HAP-1 (cell line): ENCODE data around the gene TUBA3C.
"Not testable (repeated sequence)": the region's sequence is repeated elsewhere in the genome, so short reads cannot be mapped to it uniquely, and the experiment has no call there.

ENCODE experiments used
- DNase-seq, 2 experiments: peaks; one replicate each; pipeline ENCODE4 v3.0.0-alpha.2; 2016 to 2020; ENCODE audit warnings: low spot score in 2 of 2
- H3K27me3 ChIP-seq: fragments of 250-450 bp; sonication (Bioruptor Pico); 2 replicates; pipeline ENCODE4 v1.5.1; 2020; ENCODE audit warnings: low read depth, mild to moderate bottlenecking, moderate library complexity
- H3K36me3 ChIP-seq: fragments of 250-450 bp; sonication (Bioruptor Pico); replicated peaks from 2 replicates; pipeline ENCODE4 v1.5.1; 2020; ENCODE audit warnings: mild to moderate bottlenecking
- H3K4me1 ChIP-seq: fragments of 250-450 bp; sonication (Bioruptor Pico); 2 replicates; pipeline ENCODE4 v1.5.1; 2020; ENCODE audit warnings: mild to moderate bottlenecking
- H3K4me3 ChIP-seq: fragments of 250-450 bp; sonication (Bioruptor Pico); 2 replicates; pipeline ENCODE4 v1.5.1; 2020; ENCODE audit warnings: mild to moderate bottlenecking, moderate library complexity
- H3K9me3 ChIP-seq: fragments of 250-450 bp; sonication (Bioruptor Pico); 2 replicates; pipeline ENCODE4 v1.5.1; 2020; ENCODE audit warnings: mild to moderate bottlenecking, moderate library complexity
- in situ Hi-C: fragments of 300-500 bp; cut with MboI; formaldehyde crosslinking; loops from 3 replicates; pipeline ENCODE4 v1.14.3; 2020; ENCODE audit warnings: low sequenced_read_pairs, inconsistent platforms, mixed read lengths

TUBA3C gene

DNA sequence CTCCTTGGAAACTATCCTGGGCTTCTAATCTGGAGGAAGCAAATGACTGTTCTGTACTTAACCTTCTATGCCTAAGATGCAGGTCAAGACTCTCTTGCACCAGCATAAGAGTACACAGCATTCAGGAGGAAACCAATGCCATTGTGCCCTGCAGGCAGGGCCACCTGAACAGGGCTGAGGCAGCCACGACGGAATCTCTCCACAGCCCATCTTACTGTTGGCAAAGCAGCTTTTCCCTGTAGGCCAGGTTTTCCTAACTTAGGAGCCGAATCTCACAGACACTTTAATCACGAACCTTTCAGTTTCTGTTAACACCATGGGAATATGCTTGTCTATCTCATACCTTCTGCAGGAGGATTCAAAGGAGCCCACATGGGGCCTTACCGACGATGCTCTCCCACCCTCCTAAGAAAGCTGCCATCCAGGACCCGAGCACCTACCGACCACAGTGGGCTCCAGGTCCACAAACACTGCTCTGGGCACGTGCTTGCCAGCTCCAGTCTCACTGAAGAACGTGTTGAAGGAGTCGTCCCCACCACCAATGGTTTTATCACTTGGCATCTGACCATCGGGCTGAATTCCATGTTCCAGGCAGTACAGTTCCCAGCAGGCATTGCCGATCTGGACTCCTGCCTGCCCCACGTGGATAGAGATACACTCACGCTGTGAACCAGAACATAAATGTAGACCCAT lies 2.6 kb downstream of the TUBA3C start:
- Histone ChIP-seq H3K4me3 (no peak overlapping the region), H3K27me3 (no peaks in the 10 kb centered on the region), H3K4me1 (no peaks in the 10 kb centered on the region), H3K9me3 (no peaks in the 10 kb centered on the region; the same call in 1 of the 2 replicates), H3K36me3 (no peaks in the 10 kb centered on the region)
- in situ Hi-C loops: no loop called here
- DNase-seq: no peak

DNA sequence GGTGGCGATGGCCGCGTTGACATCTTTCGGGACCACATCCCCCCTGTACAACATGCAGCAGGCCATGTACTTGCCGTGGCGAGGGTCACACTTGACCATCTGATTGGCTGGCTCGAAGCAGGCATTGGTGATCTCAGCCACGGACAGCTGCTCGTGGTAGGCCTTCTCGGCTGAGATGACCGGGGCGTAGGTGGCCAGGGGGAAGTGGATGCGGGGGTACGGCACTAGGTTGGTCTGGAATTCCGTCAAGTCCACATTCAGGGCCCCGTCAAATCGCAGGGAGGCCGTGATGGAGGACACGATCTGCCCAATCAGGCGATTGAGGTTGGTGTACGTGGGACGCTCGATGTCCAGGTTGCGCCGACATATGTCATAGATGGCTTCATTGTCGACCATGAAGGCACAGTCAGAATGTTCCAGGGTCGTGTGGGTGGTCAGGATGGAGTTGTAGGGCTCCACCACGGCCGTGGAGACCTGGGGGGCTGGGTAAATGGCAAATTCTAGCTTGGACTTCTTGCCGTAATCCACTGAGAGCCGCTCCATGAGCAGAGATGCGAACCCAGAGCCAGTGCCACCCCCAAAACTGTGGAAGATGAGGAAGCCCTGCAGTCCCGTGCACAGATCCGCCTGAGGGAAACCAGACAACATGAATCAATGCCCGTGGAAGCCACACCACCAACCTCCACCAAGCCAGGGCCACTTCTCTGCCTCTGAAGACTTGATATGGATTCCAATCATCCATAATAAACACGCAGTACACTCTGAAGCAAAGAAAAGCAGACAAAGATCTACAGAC lies 4.4 kb downstream of the TUBA3C start:
- H3K4me1 ChIP-seq, DNase-seq, H3K9me3 ChIP-seq, H3K27me3 ChIP-seq, in situ Hi-C loops, H3K4me3 ChIP-seq, H3K36me3 ChIP-seq: not testable (repeated sequence)

DNA sequence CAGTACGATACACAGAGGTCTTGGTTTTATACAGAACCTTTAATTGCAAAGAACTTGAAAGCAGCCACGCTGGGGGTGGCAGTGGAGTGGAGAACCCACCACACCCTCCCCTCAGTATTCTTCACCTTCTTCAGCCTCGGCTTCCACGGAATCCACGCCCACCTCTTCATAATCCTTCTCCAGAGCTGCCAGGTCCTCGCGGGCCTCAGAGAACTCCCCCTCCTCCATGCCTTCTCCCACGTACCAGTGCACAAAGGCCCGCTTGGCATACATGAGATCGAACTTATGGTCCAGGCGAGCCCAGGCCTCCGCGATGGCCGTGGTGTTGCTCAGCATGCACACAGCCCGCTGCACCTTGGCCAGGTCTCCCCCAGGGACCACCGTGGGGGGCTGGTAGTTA lies 7.9 kb downstream of the TUBA3C start:
- no peak for DNase-seq
- in situ Hi-C loops: no loop called here
- Histone ChIP-seq H3K36me3 (no peaks in the 10 kb centered on the region), H3K4me3 (no peak overlapping the region), H3K4me1 (no peaks in the 10 kb centered on the region), H3K27me3 (no peaks in the 10 kb centered on the region), H3K9me3 (no peaks in the 10 kb centered on the region)

DNA sequence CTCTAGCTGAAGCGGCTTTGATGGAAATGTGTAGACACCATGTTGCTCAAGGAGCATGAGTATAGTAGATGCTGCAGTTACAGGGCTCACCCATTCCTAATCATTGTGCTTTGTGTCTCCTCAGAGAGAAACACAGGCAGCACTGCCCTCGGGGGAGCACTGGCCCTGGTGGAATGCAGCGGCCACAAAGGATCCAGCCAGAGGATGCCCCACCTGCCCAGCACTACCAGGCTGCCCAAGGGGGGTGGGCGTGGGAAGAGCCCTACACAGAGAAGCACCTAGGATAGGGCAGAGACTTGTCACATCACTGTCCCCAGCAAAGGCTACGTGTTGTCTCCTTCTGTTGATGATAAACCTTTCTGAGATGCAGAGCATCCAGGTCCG lies 9.0 kb downstream of the TUBA3C start:
- Histone ChIP-seq H3K36me3 (no peaks in the 10 kb centered on the region), H3K27me3 (no peaks in the 10 kb centered on the region), H3K4me1 (no peaks in the 10 kb centered on the region), H3K4me3 (no peak overlapping the region), H3K9me3 (no peaks in the 10 kb centered on the region)
- DNase-seq: no peak
- in situ Hi-C loops: no loop called here

DNA sequence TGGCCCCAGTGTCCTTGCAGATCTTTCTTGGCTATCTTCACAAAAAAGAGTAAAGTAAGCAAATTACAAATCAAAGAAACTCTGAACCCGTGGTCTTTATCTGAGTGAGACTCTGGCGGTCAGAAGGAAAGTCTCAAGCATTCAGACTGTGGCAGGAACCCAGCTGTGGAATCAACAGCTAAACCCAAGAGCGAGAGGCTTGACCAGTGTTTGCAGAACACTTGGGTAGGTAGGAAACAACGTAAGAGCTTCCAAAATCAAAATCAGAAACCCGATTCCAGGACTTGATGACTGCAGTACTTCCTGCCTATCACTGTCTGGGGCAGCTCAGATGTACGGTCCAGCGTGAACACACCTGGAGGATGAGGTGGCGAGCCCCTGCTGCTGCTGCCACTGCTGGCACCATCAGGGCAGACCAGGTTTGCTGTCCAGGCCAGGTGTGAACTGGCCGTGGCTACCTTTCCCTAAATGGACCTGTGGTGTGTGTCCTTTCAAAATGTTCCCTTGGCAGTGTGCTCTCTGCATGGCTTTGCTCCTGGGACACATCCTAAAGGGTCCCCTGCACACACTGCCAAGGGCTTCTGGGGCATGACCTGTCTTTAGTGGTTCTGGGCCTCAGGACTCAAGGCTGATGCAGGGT lies 9.5 kb downstream of the TUBA3C start:
- H3K27me3 ChIP-seq: no peaks in the 10 kb centered on the region
- no peaks in the 10 kb centered on the region for H3K4me1 ChIP-seq
- no peaks in the 10 kb centered on the region for H3K36me3 ChIP-seq
- H3K9me3 ChIP-seq: no peaks in the 10 kb centered on the region
- in situ Hi-C loops: no loop called here
- no peak for DNase-seq
- H3K4me3 ChIP-seq: no peak overlapping the region

DNA sequence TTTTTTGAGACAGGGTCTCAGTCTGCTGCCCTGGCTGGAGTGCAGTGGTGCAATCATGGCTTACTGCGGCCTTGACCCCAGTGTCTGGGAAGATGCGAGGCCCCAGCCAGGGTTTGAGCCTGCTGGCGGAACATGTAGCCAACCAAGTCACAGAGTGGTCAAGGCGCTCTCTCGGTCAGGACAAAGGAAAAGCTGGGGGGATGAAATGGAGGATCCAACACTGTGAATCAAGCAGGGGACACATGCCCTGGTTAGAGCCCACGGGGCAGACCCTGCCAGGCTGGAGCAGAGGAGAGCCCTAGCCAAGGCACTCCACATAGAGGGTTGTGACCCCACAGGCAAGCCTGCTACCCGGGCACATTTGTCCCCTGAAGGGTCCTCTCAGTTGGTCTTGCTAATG lies 10.1 kb downstream of the TUBA3C start:
- Histone ChIP-seq H3K36me3 (no peaks in the 10 kb centered on the region), H3K9me3 (no peaks in the 10 kb centered on the region), H3K4me3 (no peak overlapping the region), H3K4me1 (no peaks in the 10 kb centered on the region), H3K27me3 (no peaks in the 10 kb centered on the region)
- in situ Hi-C loops: no loop called here
- no peak for DNase-seq

DNA sequence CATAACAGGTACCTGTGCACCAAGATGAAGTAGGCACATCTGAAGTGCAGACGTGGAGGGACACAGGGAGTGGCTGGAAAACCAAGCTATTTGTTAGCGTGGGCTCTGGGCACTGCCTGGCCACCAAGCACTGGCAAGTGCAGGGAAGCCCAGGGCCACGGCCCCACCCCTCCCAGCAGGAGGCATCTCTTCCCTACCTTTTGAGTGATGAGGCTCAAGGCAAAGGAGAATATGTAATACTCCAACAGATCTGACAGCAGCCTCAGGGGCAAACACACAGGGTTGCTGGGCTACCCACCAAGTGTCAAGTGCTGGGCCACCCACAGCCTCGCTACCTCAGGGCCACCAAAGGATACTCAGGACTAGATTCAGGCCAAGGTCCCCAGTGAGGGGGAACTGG lies 11.6 kb downstream of the TUBA3C start:
- Histone ChIP-seq H3K27me3 (no peaks in the 10 kb centered on the region), H3K4me3 (no peak overlapping the region), H3K36me3 (no peaks in the 10 kb centered on the region), H3K4me1 (no peaks in the 10 kb centered on the region), H3K9me3 (no peaks in the 10 kb centered on the region)
- in situ Hi-C loops: no loop called here
- DNase-seq: no peak

DNA sequence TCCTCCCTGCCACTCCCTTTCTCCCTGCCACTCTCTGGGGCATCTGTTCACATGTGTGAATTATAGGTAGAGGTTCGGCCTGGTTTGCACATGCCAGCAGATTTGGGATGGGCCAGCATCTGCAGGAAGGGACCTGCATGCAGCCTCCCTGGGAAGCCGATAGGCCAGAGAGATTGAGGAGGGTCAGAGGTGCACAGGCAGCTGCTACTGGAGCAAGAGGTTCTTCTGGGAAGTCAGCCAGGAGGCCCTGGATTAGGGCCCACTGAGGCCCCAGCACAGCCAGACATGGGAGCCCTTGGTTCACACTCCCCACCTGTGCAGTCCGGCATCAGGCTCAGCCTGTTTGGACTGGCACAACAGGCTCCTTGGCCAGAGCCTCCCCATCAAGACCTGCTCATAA lies 12.1 kb downstream of the TUBA3C start:
- no peaks in the 10 kb centered on the region for H3K9me3 ChIP-seq
- no peaks in the 10 kb centered on the region for H3K4me1 ChIP-seq
- in situ Hi-C loops: no loop called here
- DNase-seq: no peak
- H3K4me3 ChIP-seq: no peak overlapping the region
- no peaks in the 10 kb centered on the region for H3K27me3 ChIP-seq
- H3K36me3 ChIP-seq: no peaks in the 10 kb centered on the region

DNA sequence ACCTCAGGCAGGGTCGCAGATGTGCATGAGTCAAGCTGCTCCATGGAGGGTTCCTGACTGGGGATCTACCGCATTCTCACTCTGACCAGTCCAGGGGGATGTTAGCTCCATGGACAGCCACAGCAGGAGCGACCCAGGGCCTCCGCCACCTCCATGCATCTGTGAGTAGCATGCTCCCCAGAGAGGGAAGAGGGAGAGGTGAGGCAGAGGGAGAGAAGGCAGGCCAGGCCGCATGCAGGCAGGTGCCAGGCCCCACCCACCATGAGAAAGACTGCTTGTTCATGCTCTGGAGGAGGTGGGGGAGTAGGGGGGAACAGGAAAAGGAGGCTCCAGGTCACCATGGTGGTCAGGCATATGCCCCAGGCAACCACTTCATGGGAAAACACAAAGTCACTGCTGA lies 20.3 kb downstream of the TUBA3C start:
- no peaks in the 10 kb centered on the region for H3K9me3 ChIP-seq
- no peak for DNase-seq
- no peaks in the 10 kb centered on the region for H3K36me3 ChIP-seq
- no peaks in the 10 kb centered on the region for H3K4me1 ChIP-seq
- H3K4me3 ChIP-seq: no peak overlapping the region
- no peaks in the 10 kb centered on the region for H3K27me3 ChIP-seq
- in situ Hi-C loops: no loop called here

DNA sequence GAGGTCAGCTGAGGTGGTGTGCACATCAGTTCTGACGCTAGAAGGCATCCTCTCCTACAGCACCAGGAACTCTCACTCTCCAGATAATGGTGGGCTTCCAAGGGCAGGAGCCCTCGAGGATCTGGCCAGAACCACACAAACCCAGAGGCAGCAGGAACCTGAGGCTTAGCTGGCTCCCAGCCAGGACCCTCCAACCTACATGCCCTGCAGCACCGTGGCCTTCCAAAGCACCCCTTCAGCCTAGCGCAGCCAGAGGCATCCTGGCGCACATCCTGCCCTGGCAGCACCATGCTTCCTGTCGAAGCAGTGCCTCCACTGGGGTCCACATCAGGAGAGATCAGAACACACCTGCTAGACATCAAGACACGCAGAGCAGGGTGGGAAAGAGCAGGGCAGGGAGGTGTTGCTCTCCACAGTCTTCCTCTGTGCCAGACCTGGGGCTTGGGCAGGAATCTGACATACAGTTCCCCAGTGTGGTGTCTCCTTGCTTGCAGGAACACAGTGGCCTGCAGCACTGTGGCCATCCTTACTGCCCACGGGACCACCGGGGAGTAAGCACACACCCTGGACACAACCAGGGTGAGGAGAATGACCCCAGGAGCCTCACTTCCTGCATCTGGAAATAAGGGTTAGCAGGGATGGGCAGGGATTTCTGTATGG lies 21.7 kb downstream of the TUBA3C start:
- Histone ChIP-seq H3K27me3 (no peaks in the 10 kb centered on the region), H3K36me3 (no peaks in the 10 kb centered on the region), H3K9me3 (peaks cover 2% of the 10 kb centered on the region; the same call in 1 of the 2 replicates), H3K4me1 (no peaks in the 10 kb centered on the region), H3K4me3 (no peak overlapping the region)
- in situ Hi-C loops: no loop called here
- no peak for DNase-seq

DNA sequence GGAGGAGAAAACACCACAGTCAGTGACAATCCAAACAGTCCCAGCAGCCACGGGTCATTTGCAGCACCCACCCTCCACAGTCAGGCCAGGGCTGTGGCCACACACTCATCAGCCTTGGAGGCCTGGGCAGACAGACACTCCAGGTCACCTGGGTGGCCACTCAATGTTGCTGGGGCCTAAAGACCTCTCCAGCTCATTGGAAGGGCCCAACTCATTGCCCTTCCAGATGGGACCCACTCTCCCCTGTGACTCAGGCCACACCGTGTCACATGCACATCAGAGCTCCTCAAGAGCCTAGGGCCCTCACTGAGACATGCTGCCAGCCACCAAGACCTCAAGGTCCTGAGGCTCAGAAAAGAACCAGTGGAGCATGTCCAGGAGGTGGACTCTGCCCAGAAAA lies 22.4 kb downstream of the TUBA3C start:
- Histone ChIP-seq H3K4me3 (no peak overlapping the region), H3K4me1 (no peaks in the 10 kb centered on the region), H3K27me3 (no peaks in the 10 kb centered on the region), H3K36me3 (no peaks in the 10 kb centered on the region), H3K9me3 (peaks cover 4% of the 10 kb centered on the region; the same call in 1 of the 2 replicates)
- no peak for DNase-seq
- in situ Hi-C loops: no loop called here

DNA sequence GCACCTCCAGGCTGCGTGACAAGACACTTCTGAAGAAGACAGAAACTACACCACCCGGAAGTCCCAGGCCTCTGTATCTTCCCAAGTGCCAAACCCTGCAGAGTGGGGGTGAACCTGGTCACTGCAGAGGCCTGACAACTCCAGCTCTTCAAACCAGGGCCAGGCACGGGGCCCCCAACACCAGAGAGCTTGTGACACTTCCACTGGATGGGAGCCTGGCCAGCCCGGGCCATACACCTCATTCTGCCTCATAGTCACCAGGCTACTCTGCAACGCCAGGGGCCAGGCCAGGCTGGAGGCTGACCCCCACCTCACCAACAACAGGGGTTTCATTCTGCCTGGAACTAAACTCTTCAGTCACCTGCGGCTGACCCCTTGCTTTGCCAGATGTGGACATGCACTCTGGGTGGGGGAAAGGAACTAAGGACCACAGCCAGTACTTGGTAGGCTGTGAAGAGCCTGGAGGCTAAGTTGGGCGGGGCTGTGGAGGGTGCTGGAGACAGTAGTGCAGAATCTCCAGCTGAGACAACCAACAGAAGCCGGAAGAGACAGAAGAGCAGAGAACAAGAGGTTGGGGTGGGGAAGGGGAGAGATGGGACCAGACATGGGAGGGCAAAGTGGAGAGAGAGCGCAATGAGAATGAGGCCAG lies 23.0 kb downstream of the TUBA3C start:
- no peaks in the 10 kb centered on the region for H3K27me3 ChIP-seq
- no peak overlapping the region for H3K4me3 ChIP-seq
- in situ Hi-C loops: no loop called here
- no peak for DNase-seq
- no peaks in the 10 kb centered on the region for H3K4me1 ChIP-seq
- H3K9me3 ChIP-seq: peaks cover 4% of the 10 kb centered on the region; the same call in 1 of the 2 replicates
- H3K36me3 ChIP-seq: no peaks in the 10 kb centered on the region

DNA sequence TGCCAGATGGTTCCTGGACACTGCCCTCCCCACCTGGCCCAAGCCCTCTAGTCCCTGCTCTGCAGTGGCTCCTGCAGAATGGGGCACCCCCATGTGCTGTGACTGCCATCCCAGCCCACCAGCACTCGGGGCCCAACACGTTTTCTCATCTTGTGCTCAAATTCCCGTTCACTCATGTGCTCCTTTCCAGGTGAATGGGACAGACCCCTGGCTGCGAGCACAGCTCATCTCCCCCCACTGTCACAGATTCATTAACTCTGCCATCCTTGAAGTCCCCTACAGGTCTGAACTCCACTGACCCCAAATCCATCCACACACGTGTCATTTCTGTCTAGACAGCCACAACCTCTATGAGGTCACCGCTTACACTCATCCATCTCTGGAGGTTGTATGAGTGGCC lies 23.6 kb downstream of the TUBA3C start:
- Histone ChIP-seq H3K4me3 (no peak overlapping the region), H3K9me3 (peaks cover 4% of the 10 kb centered on the region; the same call in 1 of the 2 replicates), H3K4me1 (no peaks in the 10 kb centered on the region), H3K27me3 (no peaks in the 10 kb centered on the region), H3K36me3 (no peaks in the 10 kb centered on the region)
- in situ Hi-C loops: no loop called here
- DNase-seq: no peak
